Naive thymus-derived CD4-positive, alpha-beta T cell (primary cell): ENCODE measurements around the gene CAMTA1. TPM values are rescaled to one million over a fixed set of nuclear protein-coding genes. Genes with fewer than 3 reads are reported as not detected.

Source experiments
- ATAC-seq: fragments of 150-1000 bp; cut with Tn5 transposase; 2 replicates; pipeline ENCODE4 v1.10.0; 2021; ENCODE audit warnings: mild to moderate bottlenecking, moderate library complexity
- CTCF ChIA-PET: fragments of 350-600 bp; sonication (Branson Sonifier 250); formaldehyde crosslinking; loops from one replicate; lab custom pipeline; 2021; ENCODE audit warnings: antibody characterized with exemption; lab: Charles Lee
- POLR2A ChIA-PET: fragments of 350-600 bp; sonication (Branson Sonifier 250); formaldehyde crosslinking; loops from one replicate; lab custom pipeline; 2021; ENCODE audit warnings: antibody characterized with exemption, inconsistent platforms; lab: Charles Lee
- DNase-seq, 9 donors: peaks; one replicate each; pipeline versions ENCODE4 v3.0.0 to v3.0.0-alpha.2; 2020 to 2022; ENCODE audit warnings: mixed read lengths in 1 of 9
- H3K27ac ChIP-seq: one replicate; pipeline ENCODE4 v1.7.0; 2013; ENCODE audit warnings: mild to moderate bottlenecking, low read depth, low read length, moderate library complexity
- H3K27me3 ChIP-seq, 2 donors: one replicate each; pipeline ENCODE4 v1.7.0; 2013; ENCODE audit warnings: low read length in 2 of 2, mild to moderate bottlenecking in 2 of 2, moderate library complexity in 2 of 2; ENCODE audit not compliant: control insufficient read depth in 2 of 2, insufficient read depth in 2 of 2
- H3K36me3 ChIP-seq, 3 experiments: 1 replicate in 2 of 3; 2 replicates in 1 of 3; pipeline ENCODE4 v1.7.0; 2013; ENCODE audit warnings: low read length in 3 of 3, mild to moderate bottlenecking in 3 of 3, moderate library complexity in 1 of 3; ENCODE audit not compliant: insufficient read depth in 3 of 3, control insufficient read depth in 2 of 3
- H3K4me1 ChIP-seq, 2 donors: one replicate each; pipeline ENCODE4 v1.7.0; 2013; ENCODE audit warnings: low read length in 2 of 2, mild to moderate bottlenecking in 2 of 2, moderate library complexity in 1 of 2; ENCODE audit not compliant: control insufficient read depth in 2 of 2, insufficient read depth in 2 of 2
- H3K4me3 ChIP-seq: 2 replicates; pipeline ENCODE4 v1.7.0; 2013; ENCODE audit warnings: mild to moderate bottlenecking, low read length
- H3K9me3 ChIP-seq, 3 experiments: 1 replicate in 2 of 3; 2 replicates in 1 of 3; pipeline ENCODE4 v1.7.0; 2013; ENCODE audit warnings: low read length in 3 of 3; ENCODE audit not compliant: control insufficient read depth in 2 of 3
- H3K27ac Mint-ChIP-seq, 9 donors: one replicate each; pipeline ENCODE4 v1.8.0; 2020 to 2022; ENCODE audit warnings: mixed read lengths in 9 of 9, mild to moderate bottlenecking in 8 of 9, moderate library complexity in 5 of 9, inconsistent platforms in 2 of 9
- H3K27me3 Mint-ChIP-seq, 5 donors: one replicate each; pipeline ENCODE4 v1.8.0; 2021 to 2022; ENCODE audit warnings: mixed read lengths in 5 of 5, mild to moderate bottlenecking in 1 of 5
- H3K36me3 Mint-ChIP-seq, 5 donors: one replicate each; pipeline ENCODE4 v1.8.0; 2020 to 2022; ENCODE audit warnings: mixed read lengths in 5 of 5, mild to moderate bottlenecking in 3 of 5, inconsistent platforms in 1 of 5
- H3K4me1 Mint-ChIP-seq, 7 donors: one replicate each; pipeline ENCODE4 v1.8.0; 2020 to 2022; ENCODE audit warnings: mixed read lengths in 7 of 7, mild to moderate bottlenecking in 3 of 7, inconsistent platforms in 1 of 7
- H3K4me3 Mint-ChIP-seq, 10 donors: one replicate each; pipeline ENCODE4 v1.8.0; 2020 to 2022; ENCODE audit warnings: mild to moderate bottlenecking in 10 of 10, mixed read lengths in 10 of 10, moderate library complexity in 6 of 10, inconsistent platforms in 2 of 10
- H3K9me3 Mint-ChIP-seq, 11 donors: one replicate each; pipeline ENCODE4 v1.8.0; 2020 to 2022; ENCODE audit warnings: mixed read lengths in 11 of 11, mild to moderate bottlenecking in 4 of 11, inconsistent platforms in 1 of 11, moderate library complexity in 1 of 11
- intact Hi-C, 2 donors: fragments of 100-400 bp; cut with micrococcal nuclease; formaldehyde crosslinking; loops; one replicate each; pipeline ENCODE4 v1.15.1; 2023
- polyA plus RNA-seq, 2 donors: library from polyadenylated mRNA; unstranded; fragments of 300-500 nt; fragmentation: Illumina TruSeq; gene quantifications; one replicate each; pipeline ENCODE4 v1.2.3, GENCODE V29; 2021
- total RNA-seq, 6 experiments: library from RNA in 5 of 6; stranded (reverse) in 5 of 6; gene quantifications; 1 replicate in 5 of 6; 2 replicates in 1 of 6; pipeline ENCODE4 v1.2.3 and lab custom pipeline; 2021 to 2026

The CAMTA1 gene
- total and polyA plus RNA-seq, 7 experiments from 2014 or later, result 38.1 to 68.6 (median 42.6) TPM

DNA sequence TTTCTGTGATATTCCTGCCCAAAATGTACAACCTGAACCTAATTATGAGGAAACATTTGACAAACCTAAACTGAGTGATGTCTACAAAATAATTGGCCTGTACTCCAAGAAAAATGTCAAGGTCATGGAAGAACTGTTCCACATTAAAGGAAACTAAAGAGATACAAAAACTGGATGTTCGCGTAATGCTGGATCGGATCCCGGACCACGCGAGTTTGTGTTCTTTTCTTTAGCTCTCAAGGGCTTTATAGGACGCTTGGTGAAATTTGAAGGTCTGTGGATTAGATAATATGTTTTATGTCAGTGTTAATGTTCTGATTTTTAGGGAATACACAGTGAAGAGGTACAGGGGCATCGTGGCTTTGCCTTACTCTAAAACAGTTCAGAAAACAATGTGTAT is 400.5 kb downstream of the CAMTA1 start:
- intact Hi-C loops, result no loop called here
- Histone ChIP-seq H3K27me3 (no peaks in the 10 kb centered on the region), H3K4me3 (no peak overlapping the region), H3K27ac (no peak overlapping the region), H3K9me3 (no peaks in the 10 kb centered on the region), H3K4me1 (no peaks in the 10 kb centered on the region), H3K36me3 (no peaks in the 10 kb centered on the region)
- ChIA-PET POLR2A (no interaction called here), CTCF (no interaction called here)
- DNase-seq, result no peak
- peaks cover 9 to 40% (median 22%) of the 10 kb centered on the region in 5 donors for H3K27me3 Mint-ChIP-seq
- no peaks in the 10 kb centered on the region for H3K4me1 Mint-ChIP-seq
- no peak overlapping the region for H3K27ac Mint-ChIP-seq
- H3K9me3 Mint-ChIP-seq, result peaks cover 0 to 17% (median 7%) of the 10 kb centered on the region in 11 donors
- H3K36me3 Mint-ChIP-seq, result no peaks in the 10 kb centered on the region
- no peak for ATAC-seq
- H3K4me3 Mint-ChIP-seq, result no peak overlapping the region

DNA sequence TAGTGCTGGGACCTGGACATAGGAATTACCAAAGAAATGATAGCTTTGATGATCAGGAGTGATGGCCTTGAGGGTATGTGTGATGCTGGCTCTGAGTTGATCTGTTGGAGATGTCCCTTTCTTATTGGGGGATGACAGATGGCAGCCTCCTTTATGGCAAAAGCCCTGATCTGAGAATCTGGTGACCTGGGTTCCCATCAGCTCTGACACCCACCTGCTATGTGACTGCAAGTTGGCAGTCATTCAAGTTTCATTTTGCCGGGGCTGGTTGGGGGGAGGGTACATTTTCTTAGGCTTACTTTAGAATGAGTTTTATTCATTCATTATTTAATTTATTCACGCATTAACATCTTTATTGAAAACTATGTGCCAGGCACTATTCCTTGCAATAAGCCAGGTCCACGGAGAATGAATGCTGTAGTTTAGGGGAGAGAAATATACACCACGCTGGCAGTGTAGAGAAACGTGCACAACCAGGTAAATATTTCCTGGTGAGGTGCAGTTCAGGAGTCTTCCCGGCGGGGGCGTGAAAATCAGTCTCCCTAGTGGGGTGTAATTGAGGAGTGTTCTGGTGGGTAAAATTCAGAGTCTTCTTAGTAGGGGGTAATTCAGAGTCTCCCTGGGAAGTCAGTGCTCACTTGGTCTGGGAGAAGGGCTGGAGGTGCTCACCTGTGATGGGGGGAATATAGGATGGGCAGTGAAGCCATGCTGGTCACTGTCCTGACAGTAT is 401.3 kb downstream of the CAMTA1 start:
- Mint-ChIP-seq H3K27ac (no peak overlapping the region), H3K4me3 (no peak overlapping the region), H3K9me3 (peaks cover 0 to 11% (median 4%) of the 10 kb centered on the region in 11 donors), H3K36me3 (no peaks in the 10 kb centered on the region), H3K4me1 (no peaks in the 10 kb centered on the region), H3K27me3 (peaks cover 9 to 40% (median 22%) of the 10 kb centered on the region in 5 donors)
- ChIA-PET POLR2A (no interaction called here), CTCF (no interaction called here)
- Histone ChIP-seq H3K27ac (no peak overlapping the region), H3K4me3 (no peak overlapping the region), H3K27me3 (no peaks in the 10 kb centered on the region), H3K36me3 (no peaks in the 10 kb centered on the region), H3K9me3 (no peaks in the 10 kb centered on the region), H3K4me1 (no peaks in the 10 kb centered on the region)
- intact Hi-C loops, result no loop called here
- no peak for DNase-seq
- ATAC-seq, result no peak

DNA sequence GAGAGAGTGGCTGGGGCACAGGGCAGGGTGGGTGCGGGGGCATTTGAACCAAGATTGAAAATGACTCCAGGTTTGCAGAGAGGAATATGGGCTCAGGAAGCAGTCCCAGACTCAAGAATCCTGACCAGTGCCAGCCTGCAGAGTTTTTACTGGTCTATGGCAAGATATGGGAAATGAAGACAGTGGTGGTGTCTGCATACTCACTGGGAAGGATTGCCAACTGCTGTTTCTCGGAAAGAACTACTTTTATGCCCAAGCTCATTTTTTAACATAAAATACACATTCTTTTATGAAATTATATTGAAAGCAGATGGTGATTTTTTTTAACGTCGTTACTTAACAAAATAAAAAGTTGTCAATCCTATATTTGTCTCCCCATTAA is 401.8 kb downstream of the CAMTA1 start:
- Mint-ChIP-seq H3K4me1 (no peaks in the 10 kb centered on the region), H3K27me3 (peaks cover 9 to 37% (median 22%) of the 10 kb centered on the region in 5 donors), H3K4me3 (no peak overlapping the region), H3K9me3 (peaks cover 0 to 11% (median 1%) of the 10 kb centered on the region in 11 donors), H3K36me3 (no peaks in the 10 kb centered on the region), H3K27ac (no peak overlapping the region)
- ChIA-PET POLR2A (no interaction called here), CTCF (no interaction called here)
- H3K27me3 ChIP-seq, result no peaks in the 10 kb centered on the region
- H3K36me3 ChIP-seq, result no peaks in the 10 kb centered on the region
- ATAC-seq, result no peak
- no peak overlapping the region for H3K4me3 ChIP-seq
- H3K9me3 ChIP-seq, result no peaks in the 10 kb centered on the region
- no peaks in the 10 kb centered on the region for H3K4me1 ChIP-seq
- intact Hi-C loops, result no loop called here
- no peak overlapping the region for H3K27ac ChIP-seq
- DNase-seq, result no peak

DNA sequence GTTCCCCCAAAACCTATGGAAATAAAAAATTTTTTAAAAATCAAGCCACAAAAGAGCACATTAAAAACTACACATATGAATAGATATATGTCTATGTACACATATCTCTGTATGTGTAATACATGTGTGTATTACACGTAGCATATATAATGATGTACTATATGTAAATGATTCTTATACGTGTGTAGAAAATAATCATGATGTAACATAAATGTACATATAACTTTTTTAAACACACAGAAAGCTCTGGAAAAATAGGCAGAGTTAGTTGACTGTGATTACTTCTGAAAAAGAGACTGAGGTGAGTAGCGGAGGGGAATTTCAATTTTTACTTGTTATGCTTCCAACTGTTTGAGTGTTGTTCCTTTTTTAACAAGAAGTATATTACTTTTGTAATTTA is 405.0 kb downstream of the CAMTA1 start:
- no peak overlapping the region for H3K4me3 Mint-ChIP-seq
- H3K36me3 Mint-ChIP-seq, result no peaks in the 10 kb centered on the region
- no peak overlapping the region for H3K27ac Mint-ChIP-seq
- intact Hi-C loops, result no loop called here
- no peaks in the 10 kb centered on the region for H3K4me1 ChIP-seq
- no peaks in the 10 kb centered on the region for H3K36me3 ChIP-seq
- POLR2A ChIA-PET, result no interaction called here
- no peak for ATAC-seq
- H3K27me3 ChIP-seq, result no peaks in the 10 kb centered on the region
- no peaks in the 10 kb centered on the region for H3K9me3 ChIP-seq
- H3K4me1 Mint-ChIP-seq, result no peaks in the 10 kb centered on the region
- CTCF ChIA-PET, result no interaction called here
- peaks cover 0 to 5% (median 0%) of the 10 kb centered on the region in 11 donors for H3K9me3 Mint-ChIP-seq
- DNase-seq, result no peak
- no peak overlapping the region for H3K4me3 ChIP-seq
- no peak overlapping the region for H3K27ac ChIP-seq
- peaks cover 4 to 18% (median 10%) of the 10 kb centered on the region in 5 donors for H3K27me3 Mint-ChIP-seq

DNA sequence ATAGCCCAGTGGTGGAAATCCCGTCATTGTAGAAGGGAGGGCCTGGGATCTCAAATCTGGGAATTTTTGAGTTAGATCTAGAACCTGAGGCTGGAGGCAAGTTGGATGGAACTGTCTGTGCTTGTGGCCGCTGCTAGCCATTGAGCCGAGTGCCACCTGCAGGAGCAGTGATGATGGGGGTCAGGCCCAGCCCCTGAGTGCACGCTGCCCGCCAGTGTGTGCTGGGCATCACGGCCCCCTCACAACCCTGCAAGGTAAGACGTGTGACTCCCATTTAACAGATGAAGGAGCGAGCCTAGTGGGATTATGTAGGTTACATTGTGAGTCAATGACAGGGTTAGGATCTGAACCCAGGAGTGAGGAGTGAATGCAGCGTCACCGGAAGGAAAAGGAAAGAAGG is 407.2 kb downstream of the CAMTA1 start:
- Mint-ChIP-seq H3K4me1 (no peaks in the 10 kb centered on the region), H3K4me3 (no peak overlapping the region), H3K9me3 (peaks cover 0 to 5% (median 0%) of the 10 kb centered on the region in 11 donors), H3K27ac (peak overlapping the region in 1 of 9 donors; percentile 6), H3K36me3 (no peaks in the 10 kb centered on the region), H3K27me3 (peaks cover 0 to 13% (median 5%) of the 10 kb centered on the region in 5 donors)
- CTCF ChIA-PET, result no interaction called here
- DNase-seq, result no peak
- no peak for ATAC-seq
- Histone ChIP-seq H3K9me3 (no peaks in the 10 kb centered on the region), H3K36me3 (no peaks in the 10 kb centered on the region), H3K4me1 (no peaks in the 10 kb centered on the region), H3K4me3 (no peak overlapping the region), H3K27ac (no peak overlapping the region), H3K27me3 (no peaks in the 10 kb centered on the region)
- intact Hi-C loops, result no loop called here
- POLR2A ChIA-PET, result no interaction called here

DNA sequence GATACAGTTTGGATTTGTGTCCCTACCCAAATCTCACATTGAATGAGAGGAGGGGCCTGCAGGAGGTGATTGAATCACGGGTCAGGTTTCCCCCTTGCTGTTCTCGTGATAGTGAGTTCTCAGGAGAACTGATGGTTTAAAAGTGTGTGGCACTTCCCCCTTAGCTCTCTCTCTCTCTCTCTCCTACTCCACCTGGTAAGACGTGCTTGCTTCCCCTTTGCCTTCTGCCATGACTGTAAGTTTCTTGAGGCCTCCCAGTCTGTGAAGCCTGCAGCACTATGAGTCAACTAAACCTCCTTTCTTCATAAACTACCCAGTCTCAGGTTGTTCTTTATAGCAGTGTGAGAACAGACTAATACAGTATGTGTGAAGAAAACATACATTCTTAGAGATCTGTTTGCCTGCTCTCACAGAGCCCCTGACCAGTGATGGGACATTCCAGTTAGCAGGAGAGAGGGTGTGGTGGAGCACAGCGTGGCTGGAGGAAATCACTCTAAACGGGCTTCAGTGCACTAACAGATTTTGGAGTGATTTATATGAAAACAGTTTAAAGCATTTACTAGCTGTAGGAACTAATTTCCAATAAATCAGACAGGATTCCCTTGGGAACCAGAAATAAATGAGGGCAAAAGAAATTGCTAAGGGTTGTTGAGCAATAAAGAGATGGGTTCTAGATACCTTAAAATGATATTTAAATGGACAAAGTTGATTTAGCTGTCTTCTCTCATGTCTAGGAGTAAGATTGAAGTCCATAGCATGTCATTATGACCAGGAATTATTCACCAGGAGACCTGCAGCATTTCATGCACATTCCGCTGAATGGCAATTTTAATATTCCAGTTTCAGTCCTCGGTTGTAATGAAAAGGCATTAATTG is 411.0 kb downstream of the CAMTA1 start:
- no peaks in the 10 kb centered on the region for H3K4me1 Mint-ChIP-seq
- ChIA-PET POLR2A (no interaction called here), CTCF (no interaction called here)
- no peak overlapping the region for H3K4me3 Mint-ChIP-seq
- no peak overlapping the region for H3K27ac Mint-ChIP-seq
- ATAC-seq (no peak), DNase-seq (no peak)
- Histone ChIP-seq H3K36me3 (no peaks in the 10 kb centered on the region), H3K4me1 (no peaks in the 10 kb centered on the region), H3K4me3 (no peak overlapping the region), H3K27me3 (no peaks in the 10 kb centered on the region), H3K27ac (no peak overlapping the region), H3K9me3 (no peaks in the 10 kb centered on the region)
- H3K36me3 Mint-ChIP-seq, result no peaks in the 10 kb centered on the region
- peaks cover 0 to 4% (median 0%) of the 10 kb centered on the region in 11 donors for H3K9me3 Mint-ChIP-seq
- intact Hi-C loops, result no loop called here
- H3K27me3 Mint-ChIP-seq, result peaks cover 0 to 15% (median 3%) of the 10 kb centered on the region in 5 donors
